Kidney (tissue), 14 donors: ENCODE data around the gene ESCO1. TPM values are rescaled to one million over a fixed set of nuclear protein-coding genes. Genes with fewer than 3 reads are reported as not detected.

ENCODE experiments used
- DNase-seq, 5 donors: peaks; one replicate each; pipeline ENCODE4 v3.0.0-alpha.2; 2013 to 2020
- FAIRE-seq: peaks from 2 replicates; lab custom pipeline; 2012; peaks lifted over from hg19 to GRCh38; lab: Jason Lieb, UNC
- H3K27ac ChIP-seq, 2 donors: one replicate each; pipeline ENCODE4 v1.7.0; 2013; ENCODE audit warnings: low read depth in 2 of 2, low read length in 2 of 2, inconsistent platforms in 1 of 2
- H3K27me3 ChIP-seq: one replicate; pipeline ENCODE4 v1.7.1; 2013; ENCODE audit warnings: low read length, inconsistent platforms; ENCODE audit not compliant: control insufficient read depth, insufficient read depth
- H3K36me3 ChIP-seq, 3 donors: one replicate each; pipeline versions ENCODE4 v1.7.0 to v1.7.1; 2013; ENCODE audit warnings: low read length in 3 of 3, control low read depth in 1 of 3, inconsistent platforms in 1 of 3; ENCODE audit not compliant: insufficient read depth in 3 of 3, control insufficient read depth in 2 of 3
- H3K4me1 ChIP-seq, 3 donors: one replicate each; pipeline versions ENCODE4 v1.7.0 to v1.7.1; 2013; ENCODE audit warnings: low read length in 3 of 3, inconsistent platforms in 1 of 3, low read depth in 1 of 3; ENCODE audit not compliant: control insufficient read depth in 2 of 3, insufficient read depth in 2 of 3
- H3K4me3 ChIP-seq, 3 donors: one replicate each; pipeline versions ENCODE4 v1.7.0 to v1.8.1; 2013; ENCODE audit warnings: low read length in 3 of 3, control low read depth in 1 of 3, inconsistent platforms in 1 of 3
- H3K9ac ChIP-seq, 3 donors: one replicate each; pipeline versions ENCODE4 v1.7.0 to v1.7.1; 2013; ENCODE audit warnings: low read length in 3 of 3, control low read depth in 1 of 3, inconsistent platforms in 1 of 3
- H3K9me3 ChIP-seq, 3 donors: one replicate each; pipeline versions ENCODE4 v1.7.0 to v1.7.1; 2013; ENCODE audit warnings: low read length in 3 of 3, control low read depth in 1 of 3, inconsistent platforms in 1 of 3; ENCODE audit not compliant: control insufficient read depth in 2 of 3, insufficient read depth in 1 of 3
- CTCF ChIP-seq: IDR thresholded peaks from 3 replicates; pipeline ENCODE4 v1.5.1; 2012; ENCODE audit warnings: mild to moderate bottlenecking, moderate library complexity, borderline replicate concordance; ENCODE audit not compliant: insufficient read depth; ENCODE audit errors: extremely low read depth
- intact Hi-C: fragments of 100-400 bp; cut with DNase I; formaldehyde crosslinking; loops from one replicate; pipeline ENCODE4 v1.11.1; 2022
- polyA plus RNA-seq: library from polyadenylated mRNA; stranded (reverse); fragments of 350-450 nt; fragmentation: Illumina TruSeq; extraction: RNeasy Lipid Tissue Mini Kit (QIAGEN cat#74804); gene quantifications from one replicate; pipeline ENCODE4 v1.2.3, GENCODE V29; 2014; ENCODE audit warnings: low read depth, low replicate concordance; ENCODE audit not compliant: insufficient read depth
- total RNA-seq: library from RNA; stranded (reverse); fragmentation: NEBNext Ultra II Directional; extraction: Animal tissue kit (Norgen Biotek cat#: 25700); gene quantifications from one replicate; pipeline ENCODE4 v1.2.1, GENCODE V29; 2021
- donor health status: control.
- donor health status: control.
- donor health status: control.
- donor health status: control.
- donor health status: control.
- donor health status: DM: yes; HTN: yes; CAD: no.
- donor health status: Normal renal cell carcinoma (clear cell type).

ESCO1 gene
- total and polyA plus RNA-seq, 2 donors from 2014 or later = 8.7 to 17.8 TPM

- no peaks in the 10 kb centered on the region for H3K27me3 ChIP-seq
- peak overlapping the region; percentile 98 to 99 for H3K27ac ChIP-seq
- peaks cover 0 to 5% (median 3%) of the 10 kb centered on the region in 3 donors for H3K4me1 ChIP-seq
- no peak for TF ChIP-seq CTCF
- DNase-seq (peak in 4 of 5 donors; percentile 14 to 91 (median 60)), FAIRE-seq (no peak)
- intact Hi-C loops = no loop called here
- H3K36me3 ChIP-seq = no peaks in the 10 kb centered on the region
- peak overlapping the region; percentile 80 to 98 (median 90) for H3K4me3 ChIP-seq
- no peaks in the 10 kb centered on the region for H3K9me3 ChIP-seq
- H3K9ac ChIP-seq = peak overlapping the region; percentile 82 to 99 (median 89)
Observed at GRCh38 chr18:21599585-21600525, 649 bp downstream of the ESCO1 start.

GRCh38 chr18:21598726-21599584, 1.5 kb downstream of the ESCO1 start:
- FAIRE-seq = no peak
- H3K4me3 ChIP-seq = peak overlapping the region; percentile 80 to 98 (median 90)
- intact Hi-C loops = no loop called here

GRCh38 chr18:21597620-21598019, 2.9 kb downstream of the ESCO1 start:
- Histone ChIP-seq H3K9ac (no peak overlapping the region), H3K4me1 (peaks cover 0 to 5% (median 3%) of the 10 kb centered on the region in 3 donors), H3K27ac (no peak overlapping the region), H3K9me3 (no peaks in the 10 kb centered on the region), H3K36me3 (no peaks in the 10 kb centered on the region), H3K4me3 (no peak overlapping the region), H3K27me3 (no peaks in the 10 kb centered on the region)
- no peak for TF ChIP-seq CTCF
- peak in 1 of 5 donors; percentile 29 for DNase-seq
- FAIRE-seq = no peak
- intact Hi-C loops = no loop called here

More at GRCh38 chr18:21598726-21599584, 1.5 kb downstream of the ESCO1 start:
- Histone ChIP-seq H3K4me1 (peaks cover 0 to 5% (median 3%) of the 10 kb centered on the region in 3 donors), H3K36me3 (no peaks in the 10 kb centered on the region), H3K9me3 (no peaks in the 10 kb centered on the region), H3K27me3 (no peaks in the 10 kb centered on the region), H3K9ac (peak overlapping the region in 2 of 3 donors; percentile 70 to 99), H3K27ac (peak overlapping the region; percentile 98 to 99)
- TF ChIP-seq CTCF = no peak
- peak in 4 of 5 donors; percentile 58 to 74 (median 72) for DNase-seq
